ENCODE results near the gene ZYX.
"Not testable (repeated sequence)": the region's sequence is repeated elsewhere in the genome, so short reads cannot be mapped to it uniquely, and the experiment has no call there.

ZYX gene

DNA sequence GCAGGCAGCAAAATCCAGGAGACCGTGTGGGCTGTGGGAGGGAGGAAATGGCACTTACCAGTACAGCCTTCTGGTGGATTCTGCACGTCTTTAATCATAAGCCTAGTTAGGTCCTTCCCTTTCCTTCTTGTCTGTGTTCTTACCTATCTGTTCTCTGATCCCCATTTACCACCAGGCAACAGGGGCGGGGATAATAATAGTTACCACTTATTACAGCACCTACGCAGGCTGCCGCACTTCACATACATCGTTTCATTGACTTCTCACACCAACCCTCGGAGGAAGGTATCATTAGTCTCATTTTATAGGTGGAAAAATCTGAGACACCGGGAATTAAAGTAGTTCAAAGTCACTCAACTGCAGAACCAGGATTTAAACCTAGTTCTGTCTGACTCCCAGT, 32.0 kb downstream of the ZYX start:
- no peak overlapping the region for H2AK5ac ChIP-seq (ENCODE audit: low read length)
- H3K4me3 ChIP-seq (ENCODE audit: low read length), result no peak overlapping the region
- DNase-seq, result no peak
- H3K4me1 ChIP-seq (ENCODE audit: control insufficient read depth, low read depth, low read length), result peaks cover 10% of the 10 kb centered on the region
- no peaks in the 10 kb centered on the region for H3K36me3 ChIP-seq (ENCODE audit: control insufficient read depth, insufficient read depth, low read length)
- no peak overlapping the region for H3K23ac ChIP-seq (ENCODE audit: low read length)
- H2BK120ac ChIP-seq (ENCODE audit: low read depth, low read length), result peak overlapping the region; percentile 3
- no peaks in the 10 kb centered on the region for H3K27me3 ChIP-seq (ENCODE audit: insufficient read depth, low read length, poor library complexity)
- H3K27ac ChIP-seq (ENCODE audit: low read depth, low read length), result no peak overlapping the region
- peaks cover 3% of the 10 kb centered on the region for H3K79me2 ChIP-seq (ENCODE audit: control insufficient read depth, insufficient read depth, low read length)
- H4K5ac ChIP-seq (ENCODE audit: low read length), result no peak overlapping the region
- peaks cover 1% of the 10 kb centered on the region for H3K79me1 ChIP-seq (ENCODE audit: low read length)
- H2BK15ac ChIP-seq (replicated peaks; ENCODE audit: low read depth), result no peak overlapping the region
- no CpG with 5 or more reads among the region's 8 CpGs for WGBS (ENCODE audit: extremely low coverage, insufficient coverage, low lambda C conversion rate)
- H3K9ac ChIP-seq (ENCODE audit: low read length), result no peak overlapping the region
- H3K56ac ChIP-seq (ENCODE audit: low read length), result peak overlapping the region; percentile 25
- no peak overlapping the region for H3K4me2 ChIP-seq (ENCODE audit: low read length)
- no peak overlapping the region for H2BK5ac ChIP-seq (ENCODE audit: low read length)
- no peak overlapping the region for H3K4ac ChIP-seq (ENCODE audit: low read depth, low read length)
- H4K8ac ChIP-seq (ENCODE audit: low read depth, low read length), result no peak overlapping the region
- H3K18ac ChIP-seq (ENCODE audit: low read length), result peak overlapping the region; percentile 34

DNA sequence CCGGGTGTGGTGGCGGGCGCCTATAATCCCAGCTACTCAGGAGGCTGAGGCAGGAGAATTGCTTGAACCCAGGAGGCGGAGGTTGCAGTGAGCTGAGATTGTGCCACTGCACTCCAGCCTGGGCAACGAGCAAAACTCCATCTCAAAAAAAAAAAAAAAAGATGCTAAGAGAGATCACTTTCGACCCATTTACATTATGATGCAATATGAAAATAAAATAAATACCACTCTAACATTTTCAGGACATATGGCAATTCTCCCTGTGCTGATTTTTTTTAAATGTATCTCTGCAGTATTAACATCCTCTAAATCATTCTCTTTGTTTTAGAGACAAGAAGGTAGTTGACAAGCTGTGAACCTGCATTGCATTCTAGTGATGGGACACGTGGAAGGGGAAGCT, 34.1 kb downstream of the ZYX start:
- WGBS (ENCODE audit: extremely low coverage, insufficient coverage, low lambda C conversion rate), result no CpG with 5 or more reads among the region's 7 CpGs

DNA sequence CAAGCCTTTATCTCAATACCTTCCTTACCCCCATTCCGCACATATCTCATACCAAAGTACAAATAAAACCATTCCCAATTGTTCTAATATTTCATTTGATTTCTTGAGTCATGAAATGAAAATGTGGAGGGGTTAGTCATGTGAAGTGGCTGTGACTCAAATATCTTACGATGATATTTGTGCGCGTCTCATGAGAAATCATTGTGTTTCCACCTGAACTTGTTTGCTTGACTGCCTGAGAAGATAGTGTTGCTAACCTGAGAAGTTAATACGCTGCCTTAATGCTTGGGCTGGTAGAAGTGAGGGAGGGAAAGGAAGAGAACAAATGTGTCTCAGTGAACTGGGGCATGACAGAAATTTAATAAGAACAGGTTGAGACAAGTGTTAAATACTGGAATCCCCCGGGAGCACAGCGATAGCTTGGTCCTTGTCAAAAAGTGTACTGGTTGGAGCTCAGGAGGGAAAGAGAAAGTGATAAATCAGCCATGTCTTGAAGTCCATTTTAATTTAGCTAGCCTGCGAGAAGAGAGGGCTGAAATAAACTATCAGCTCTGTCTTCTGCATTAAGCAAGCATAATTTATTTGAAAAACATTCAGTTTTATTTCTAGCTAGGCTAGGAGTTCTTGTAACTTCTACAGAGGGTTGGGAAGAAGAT, 34.7 kb downstream of the ZYX start:
- H2BK15ac ChIP-seq (replicated peaks; ENCODE audit: low read depth), result no peak overlapping the region
- H3K27ac ChIP-seq (ENCODE audit: low read depth, low read length), result no peak overlapping the region
- H3K4me3 ChIP-seq (ENCODE audit: low read length), result no peak overlapping the region
- DNase-seq, result no peak
- WGBS (ENCODE audit: extremely low coverage, insufficient coverage, low lambda C conversion rate), result 100% methylated on average over 1 of the region's 8 CpGs
- H3K79me2 ChIP-seq (ENCODE audit: control insufficient read depth, insufficient read depth, low read length), result no peaks in the 10 kb centered on the region
- no peak overlapping the region for H2BK5ac ChIP-seq (ENCODE audit: low read length)
- no peak overlapping the region for H3K23ac ChIP-seq (ENCODE audit: low read length)
- no peak overlapping the region for H2BK120ac ChIP-seq (ENCODE audit: low read depth, low read length)
- H2AK5ac ChIP-seq (ENCODE audit: low read length), result no peak overlapping the region
- no peak overlapping the region for H3K18ac ChIP-seq (ENCODE audit: low read length)
- no peaks in the 10 kb centered on the region for H3K36me3 ChIP-seq (ENCODE audit: control insufficient read depth, insufficient read depth, low read length)
- no peak overlapping the region for H3K56ac ChIP-seq (ENCODE audit: low read length)
- no peaks in the 10 kb centered on the region for H3K27me3 ChIP-seq (ENCODE audit: insufficient read depth, low read length, poor library complexity)
- no peak overlapping the region for H4K8ac ChIP-seq (ENCODE audit: low read depth, low read length)
- no peak overlapping the region for H3K4ac ChIP-seq (ENCODE audit: low read depth, low read length)
- no peak overlapping the region for H4K5ac ChIP-seq (ENCODE audit: low read length)
- H3K4me1 ChIP-seq (ENCODE audit: control insufficient read depth, low read depth, low read length), result peaks cover 3% of the 10 kb centered on the region
- no peak overlapping the region for H3K4me2 ChIP-seq (ENCODE audit: low read length)
- H3K9ac ChIP-seq (ENCODE audit: low read length), result no peak overlapping the region
- H3K79me1 ChIP-seq (ENCODE audit: low read length), result no peaks in the 10 kb centered on the region

More for the DNA sequence above, 34.1 kb downstream of the ZYX start:
- H3K27me3 ChIP-seq (ENCODE audit: insufficient read depth, low read length, poor library complexity); H2BK120ac ChIP-seq (ENCODE audit: low read depth, low read length); H2AK5ac ChIP-seq (ENCODE audit: low read length); H3K4me3 ChIP-seq (ENCODE audit: low read length); H3K4me2 ChIP-seq (ENCODE audit: low read length); H3K23ac ChIP-seq (ENCODE audit: low read length); H3K79me2 ChIP-seq (ENCODE audit: control insufficient read depth, insufficient read depth, low read length); H3K36me3 ChIP-seq (ENCODE audit: control insufficient read depth, insufficient read depth, low read length); H3K4me1 ChIP-seq (ENCODE audit: control insufficient read depth, low read depth, low read length); H2BK5ac ChIP-seq (ENCODE audit: low read length); H3K4ac ChIP-seq (ENCODE audit: low read depth, low read length); H4K5ac ChIP-seq (ENCODE audit: low read length); H3K27ac ChIP-seq (ENCODE audit: low read depth, low read length); H3K79me1 ChIP-seq (ENCODE audit: low read length); H3K18ac ChIP-seq (ENCODE audit: low read length); DNase-seq; H3K56ac ChIP-seq (ENCODE audit: low read length); H2BK15ac ChIP-seq (replicated peaks; ENCODE audit: low read depth); H3K9ac ChIP-seq (ENCODE audit: low read length); H4K8ac ChIP-seq (ENCODE audit: low read depth, low read length): not testable (repeated sequence)

DNA sequence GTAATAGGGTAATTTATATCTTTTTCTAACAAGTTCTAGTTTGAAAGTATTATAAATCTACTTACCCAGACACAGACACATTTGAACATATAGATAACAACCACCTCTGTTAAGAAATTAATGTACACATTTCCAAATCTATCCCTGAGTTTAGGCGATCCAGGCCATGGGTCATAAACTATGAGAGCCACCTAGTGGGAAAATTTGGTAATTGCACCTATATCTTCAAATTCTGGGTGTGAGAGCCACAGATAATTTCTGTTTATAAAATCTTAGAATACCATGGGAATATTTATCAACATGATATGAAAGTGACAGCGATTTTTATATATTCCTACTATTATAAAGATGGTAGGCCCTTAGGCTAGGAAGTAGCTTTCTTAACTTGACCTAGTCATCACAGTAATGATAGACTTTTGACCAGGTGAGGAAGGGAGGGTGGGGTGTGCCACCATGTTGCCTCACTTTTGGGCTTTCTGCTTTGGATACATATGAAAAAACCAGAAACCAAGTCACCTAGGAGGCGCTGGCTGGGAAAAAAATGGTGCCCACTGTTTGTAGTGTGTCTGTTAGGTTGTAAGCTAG, 35.5 kb downstream of the ZYX start:
- Histone ChIP-seq H3K4me1 (ENCODE audit: control insufficient read depth, low read depth, low read length) (peaks cover 3% of the 10 kb centered on the region), H4K8ac (ENCODE audit: low read depth, low read length) (no peak overlapping the region), H3K18ac (ENCODE audit: low read length) (no peak overlapping the region), H3K4me3 (ENCODE audit: low read length) (no peak overlapping the region), H3K4me2 (ENCODE audit: low read length) (no peak overlapping the region), H2BK15ac (replicated peaks; ENCODE audit: low read depth) (no peak overlapping the region), H3K27me3 (ENCODE audit: insufficient read depth, low read length, poor library complexity) (no peaks in the 10 kb centered on the region), H3K4ac (ENCODE audit: low read depth, low read length) (no peak overlapping the region), H3K79me2 (ENCODE audit: control insufficient read depth, insufficient read depth, low read length) (no peaks in the 10 kb centered on the region), H3K9ac (ENCODE audit: low read length) (no peak overlapping the region), H3K27ac (ENCODE audit: low read depth, low read length) (no peak overlapping the region), H2AK5ac (ENCODE audit: low read length) (no peak overlapping the region), H4K5ac (ENCODE audit: low read length) (no peak overlapping the region), H2BK5ac (ENCODE audit: low read length) (no peak overlapping the region), H3K79me1 (ENCODE audit: low read length) (no peaks in the 10 kb centered on the region), H2BK120ac (ENCODE audit: low read depth, low read length) (no peak overlapping the region), H3K56ac (ENCODE audit: low read length) (no peak overlapping the region), H3K36me3 (ENCODE audit: control insufficient read depth, insufficient read depth, low read length) (no peaks in the 10 kb centered on the region), H3K23ac (ENCODE audit: low read length) (no peak overlapping the region)
- no CpG with 5 or more reads among the region's 3 CpGs for WGBS (ENCODE audit: extremely low coverage, insufficient coverage, low lambda C conversion rate)
- DNase-seq, result peak; percentile 32

DNA sequence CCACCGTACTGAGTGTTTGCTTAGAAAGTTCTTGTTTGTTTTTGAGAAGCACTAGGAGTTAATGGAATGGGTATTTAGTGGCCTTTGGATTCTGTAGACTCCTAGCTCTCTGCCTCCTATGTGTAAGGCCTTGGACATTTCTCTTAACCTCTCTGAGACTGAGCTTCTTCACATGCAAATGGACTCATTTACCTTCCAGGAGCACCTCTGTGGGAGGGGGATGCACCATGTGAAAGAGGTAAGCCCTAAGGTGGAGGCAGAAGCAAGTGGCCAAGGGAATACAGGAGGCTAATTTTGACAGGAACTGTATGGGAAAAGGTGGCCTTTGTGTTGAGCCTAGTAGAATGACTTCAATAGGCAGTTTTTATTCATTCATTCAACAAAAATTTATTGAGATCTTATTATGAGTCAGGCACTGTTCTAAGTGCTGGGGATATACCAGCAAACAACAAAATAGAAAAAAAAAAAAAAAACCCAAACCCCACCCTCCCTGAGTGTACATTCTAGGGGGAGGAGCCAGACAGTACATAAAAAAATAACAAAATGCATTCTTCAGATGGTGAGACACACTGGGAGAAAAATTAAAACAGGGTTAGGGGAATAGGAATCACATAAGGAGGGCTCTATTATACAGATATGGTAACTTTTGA, 36.7 kb downstream of the ZYX start:
- no CpG with 5 or more reads among the region's 1 CpG for WGBS (ENCODE audit: extremely low coverage, insufficient coverage, low lambda C conversion rate)
- Histone ChIP-seq H3K23ac (ENCODE audit: low read length) (no peak overlapping the region), H4K5ac (ENCODE audit: low read length) (no peak overlapping the region), H3K4me1 (ENCODE audit: control insufficient read depth, low read depth, low read length) (no peaks in the 10 kb centered on the region), H2BK120ac (ENCODE audit: low read depth, low read length) (no peak overlapping the region), H3K56ac (ENCODE audit: low read length) (no peak overlapping the region), H2BK15ac (replicated peaks; ENCODE audit: low read depth) (no peak overlapping the region), H3K79me1 (ENCODE audit: low read length) (no peaks in the 10 kb centered on the region), H2AK5ac (ENCODE audit: low read length) (no peak overlapping the region), H3K9ac (ENCODE audit: low read length) (no peak overlapping the region), H4K8ac (ENCODE audit: low read depth, low read length) (no peak overlapping the region), H3K4ac (ENCODE audit: low read depth, low read length) (no peak overlapping the region), H3K4me3 (ENCODE audit: low read length) (no peak overlapping the region), H3K18ac (ENCODE audit: low read length) (no peak overlapping the region), H3K36me3 (ENCODE audit: control insufficient read depth, insufficient read depth, low read length) (no peaks in the 10 kb centered on the region), H2BK5ac (ENCODE audit: low read length) (no peak overlapping the region), H3K27me3 (ENCODE audit: insufficient read depth, low read length, poor library complexity) (no peaks in the 10 kb centered on the region), H3K79me2 (ENCODE audit: control insufficient read depth, insufficient read depth, low read length) (no peaks in the 10 kb centered on the region), H3K27ac (ENCODE audit: low read depth, low read length) (no peak overlapping the region), H3K4me2 (ENCODE audit: low read length) (no peak overlapping the region)
- no peak for DNase-seq
